Measurements from ENCODE around the gene FUT8. TPM values are rescaled to one million over a fixed set of nuclear protein-coding genes. Genes with fewer than 3 reads are reported as not detected.
"Not testable (repeated sequence)": the region's sequence is repeated elsewhere in the genome, so short reads cannot be mapped to it uniquely, and the experiment has no call there.

The FUT8 gene
- total RNA-seq, 1 donor from 2014 or later, result 44.3 TPM

- H3K36me3 ChIP-seq (ENCODE audit: control insufficient read depth, insufficient read depth, low read length), result no peaks in the 10 kb centered on the region
- no peaks in the 10 kb centered on the region for H3K27me3 ChIP-seq (ENCODE audit: control insufficient read depth, insufficient read depth, low read length)
- no peak for DNase-seq (ENCODE audit: low read depth)
- TF ChIP-seq, protein P1, sequence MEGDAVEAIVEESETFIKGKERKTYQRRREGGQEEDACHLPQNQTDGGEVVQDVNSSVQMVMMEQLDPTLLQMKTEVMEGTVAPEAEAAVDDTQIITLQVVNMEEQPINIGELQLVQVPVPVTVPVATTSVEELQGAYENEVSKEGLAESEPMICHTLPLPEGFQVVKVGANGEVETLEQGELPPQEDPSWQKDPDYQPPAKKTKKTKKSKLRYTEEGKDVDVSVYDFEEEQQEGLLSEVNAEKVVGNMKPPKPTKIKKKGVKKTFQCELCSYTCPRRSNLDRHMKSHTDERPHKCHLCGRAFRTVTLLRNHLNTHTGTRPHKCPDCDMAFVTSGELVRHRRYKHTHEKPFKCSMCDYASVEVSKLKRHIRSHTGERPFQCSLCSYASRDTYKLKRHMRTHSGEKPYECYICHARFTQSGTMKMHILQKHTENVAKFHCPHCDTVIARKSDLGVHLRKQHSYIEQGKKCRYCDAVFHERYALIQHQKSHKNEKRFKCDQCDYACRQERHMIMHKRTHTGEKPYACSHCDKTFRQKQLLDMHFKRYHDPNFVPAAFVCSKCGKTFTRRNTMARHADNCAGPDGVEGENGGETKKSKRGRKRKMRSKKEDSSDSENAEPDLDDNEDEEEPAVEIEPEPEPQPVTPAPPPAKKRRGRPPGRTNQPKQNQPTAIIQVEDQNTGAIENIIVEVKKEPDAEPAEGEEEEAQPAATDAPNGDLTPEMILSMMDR (IDR thresholded peaks at IDR 0.05; ENCODE audit: insufficient read depth, low read length, poor library complexity, severe bottlenecking), result no peak
- H3K4me3 ChIP-seq (ENCODE audit: low read depth, low read length), result no peak overlapping the region
These were observed 53.1 kb downstream of the FUT8 start for GRCh38 chr14:65465584-65465983.

- H3K4me3 ChIP-seq (ENCODE audit: low read depth, low read length); H3K27me3 ChIP-seq (ENCODE audit: control insufficient read depth, insufficient read depth, low read length); H3K36me3 ChIP-seq (ENCODE audit: control insufficient read depth, insufficient read depth, low read length); DNase-seq (ENCODE audit: low read depth): not testable (repeated sequence)
These were observed 55.4 kb downstream of the FUT8 start for GRCh38 chr14:65467926-65468325.

DNA sequence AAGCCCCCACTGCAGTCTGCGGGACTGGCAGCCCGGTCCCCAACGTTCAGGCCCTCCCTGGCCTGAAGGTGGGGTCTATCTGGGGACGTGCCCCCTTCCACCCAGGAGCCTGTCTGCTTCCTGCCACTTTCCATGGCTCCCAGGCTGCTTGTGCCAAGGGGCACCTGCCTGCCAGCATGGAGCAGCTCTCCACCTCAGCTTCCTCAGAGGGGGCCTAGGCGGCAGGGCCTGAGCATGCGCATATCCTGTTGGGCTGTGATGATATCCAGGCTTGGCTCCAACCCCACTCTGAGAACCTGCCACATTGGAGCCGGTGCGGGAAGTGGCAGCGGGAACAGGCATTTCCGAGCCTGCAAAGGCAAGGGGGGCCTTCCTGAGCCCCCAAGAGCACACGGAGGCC is 57.4 kb downstream of the FUT8 start:
- TF ChIP-seq, protein P1 (IDR thresholded peaks at IDR 0.05; ENCODE audit: insufficient read depth, low read length, poor library complexity, severe bottlenecking), result no peak
- no peak for DNase-seq (ENCODE audit: low read depth)
- no peaks in the 10 kb centered on the region for H3K36me3 ChIP-seq (ENCODE audit: control insufficient read depth, insufficient read depth, low read length)
- no peaks in the 10 kb centered on the region for H3K27me3 ChIP-seq (ENCODE audit: control insufficient read depth, insufficient read depth, low read length)
- H3K4me3 ChIP-seq (ENCODE audit: low read depth, low read length), result no peak overlapping the region

GRCh38 chr14:65470404-65470880 is 57.9 kb downstream of the FUT8 start:
- TF ChIP-seq, protein P1 (IDR thresholded peaks at IDR 0.05; ENCODE audit: insufficient read depth, low read length, poor library complexity, severe bottlenecking), result no peak
- Histone ChIP-seq H3K4me3 (ENCODE audit: low read depth, low read length) (no peak overlapping the region), H3K27me3 (ENCODE audit: control insufficient read depth, insufficient read depth, low read length) (no peaks in the 10 kb centered on the region), H3K36me3 (ENCODE audit: control insufficient read depth, insufficient read depth, low read length) (no peaks in the 10 kb centered on the region)
- no peak for DNase-seq (ENCODE audit: low read depth)

- Histone ChIP-seq H3K36me3 (ENCODE audit: control insufficient read depth, insufficient read depth, low read length) (no peaks in the 10 kb centered on the region), H3K27me3 (ENCODE audit: control insufficient read depth, insufficient read depth, low read length) (no peaks in the 10 kb centered on the region), H3K4me3 (ENCODE audit: low read depth, low read length) (no peak overlapping the region)
- TF ChIP-seq, protein P1 (IDR thresholded peaks at IDR 0.05; ENCODE audit: insufficient read depth, low read length, poor library complexity, severe bottlenecking), result no peak
- DNase-seq (ENCODE audit: low read depth), result no peak
These were observed 58.7 kb downstream of the FUT8 start for GRCh38 chr14:65471038-65471878.

DNA sequence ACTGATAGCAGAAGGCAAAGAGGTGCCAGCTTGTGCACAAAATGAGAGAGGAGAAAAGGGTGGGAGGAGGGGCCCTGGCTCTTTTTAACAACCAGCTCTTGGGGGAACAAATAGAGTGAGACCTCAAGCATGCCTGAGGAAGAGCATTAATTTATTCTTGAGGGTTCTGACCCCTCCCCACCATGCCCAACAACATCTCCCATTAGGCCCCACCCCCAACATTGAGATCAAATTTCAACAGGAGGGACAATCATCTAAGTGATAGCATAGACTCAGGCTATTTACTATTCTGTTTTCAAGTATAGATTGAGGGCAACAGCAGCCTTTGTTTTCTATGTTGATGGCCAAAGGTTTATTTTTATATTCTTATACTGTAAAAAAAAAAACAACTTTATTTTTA is 59.7 kb downstream of the FUT8 start:
- Histone ChIP-seq H3K36me3 (ENCODE audit: control insufficient read depth, insufficient read depth, low read length) (no peaks in the 10 kb centered on the region), H3K27me3 (ENCODE audit: control insufficient read depth, insufficient read depth, low read length) (no peaks in the 10 kb centered on the region), H3K4me3 (ENCODE audit: low read depth, low read length) (no peak overlapping the region)
- TF ChIP-seq, protein P1 (IDR thresholded peaks at IDR 0.05; ENCODE audit: insufficient read depth, low read length, poor library complexity, severe bottlenecking), result no peak
- no peak for DNase-seq (ENCODE audit: low read depth)
